Measurements from ENCODE around the gene WFDC2. TPM values are rescaled to one million over a fixed set of nuclear protein-coding genes. Genes with fewer than 3 reads are reported as not detected.

WFDC2 gene
- total and polyA plus RNA-seq, 8 donors: 5.0 to 49.5 (median 15.0) TPM

- WGBS, 2 donors: 9 to 13% methylated on average over 6 of the region's 6 CpGs
- FAIRE-seq: no peak
These were observed 12.9 kb upstream of the WFDC2 start for GRCh38 chr20:45456632-45457031.

GRCh38 chr20:45459606-45460005 is 9.9 kb upstream of the WFDC2 start:
- intact Hi-C loops (cut with DNase I): loop anchor here in 1 of 3 donors (10.0 kb wide), 1 partner anchor 315 kb away; no protein-coding TSS in a partner anchor
- 67 to 69% methylated on average over 5 of the region's 5 CpGs for WGBS, 2 donors
- H3K27ac ChIP-seq: no peak overlapping the region

More at GRCh38 chr20:45456632-45457031, 12.9 kb upstream of the WFDC2 start:
- Histone ChIP-seq H3K36me3 (no peaks in the 10 kb centered on the region), H3K4me3 (no peak overlapping the region), H3K9me3 (no peaks in the 10 kb centered on the region), H3K4me1 (no peaks in the 10 kb centered on the region), H3K27ac (no peak overlapping the region), H3K27me3 (no peaks in the 10 kb centered on the region)
- intact Hi-C loops (cut with DNase I): loop anchor here in 1 of 3 donors (10.0 kb wide), 1 partner anchor 318 kb away; no protein-coding TSS in a partner anchor
- ATAC-seq (peak in 3 of 4 donors; percentile 56 to 79 (median 75)), DNase-seq (no peak)
- TF ChIP-seq CTCF (IDR thresholded peaks at IDR 0.05): no peak

GRCh38 chr20:45461225-45461624 is 8.3 kb upstream of the WFDC2 start:
- 88 to 91% methylated on average over 1 of the region's 1 CpG for WGBS, 2 donors
- Histone ChIP-seq H3K36me3 (no peaks in the 10 kb centered on the region), H3K27ac (no peak overlapping the region), H3K4me3 (no peak overlapping the region), H3K4me1 (no peaks in the 10 kb centered on the region), H3K27me3 (no peaks in the 10 kb centered on the region), H3K9me3 (no peaks in the 10 kb centered on the region)
- FAIRE-seq (no peak), ATAC-seq (no peak), DNase-seq (no peak)
- intact Hi-C loops (cut with DNase I): no loop called here
- TF ChIP-seq CTCF (IDR thresholded peaks at IDR 0.05): no peak

More at GRCh38 chr20:45459606-45460005, 9.9 kb upstream of the WFDC2 start:
- no peak for FAIRE-seq
- H3K4me1 ChIP-seq: no peaks in the 10 kb centered on the region
- H3K36me3 ChIP-seq: no peaks in the 10 kb centered on the region
- no peak overlapping the region for H3K4me3 ChIP-seq
- no peaks in the 10 kb centered on the region for H3K27me3 ChIP-seq
- no peak for ATAC-seq
- H3K9me3 ChIP-seq: no peaks in the 10 kb centered on the region
- no peak for DNase-seq
- no peak for TF ChIP-seq CTCF (IDR thresholded peaks at IDR 0.05)

GRCh38 chr20:45462711-45463509 is 6.6 kb upstream of the WFDC2 start:
- FAIRE-seq (no peak), DNase-seq (no peak), ATAC-seq (no peak)
- Histone ChIP-seq H3K36me3 (no peaks in the 10 kb centered on the region), H3K9me3 (no peaks in the 10 kb centered on the region), H3K4me1 (no peaks in the 10 kb centered on the region), H3K27ac (no peak overlapping the region), H3K4me3 (no peak overlapping the region), H3K27me3 (no peaks in the 10 kb centered on the region)
- intact Hi-C loops (cut with DNase I): no loop called here
- 80 to 90% methylated on average over 6 of the region's 6 CpGs for WGBS, 2 donors
- TF ChIP-seq CTCF (IDR thresholded peaks at IDR 0.05): no peak

GRCh38 chr20:45463709-45464108 is 5.8 kb upstream of the WFDC2 start:
- FAIRE-seq: no peak
- no peak for DNase-seq
- WGBS, 2 donors: 54 to 64% methylated on average over 4 of the region's 4 CpGs
- TF ChIP-seq CTCF (IDR thresholded peaks at IDR 0.05): no peak
- no peak overlapping the region for H3K27ac ChIP-seq
- no peaks in the 10 kb centered on the region for H3K36me3 ChIP-seq
- intact Hi-C loops (cut with DNase I): no loop called here
- H3K9me3 ChIP-seq: no peaks in the 10 kb centered on the region
- no peak overlapping the region for H3K4me3 ChIP-seq
- ATAC-seq: no peak
- H3K27me3 ChIP-seq: no peaks in the 10 kb centered on the region
- no peaks in the 10 kb centered on the region for H3K4me1 ChIP-seq

Measured in pancreas (tissue), 10 donors.